Muscle of arm (tissue), 14 donors: ENCODE measurements around the gene DERL2. TPM values are rescaled to one million over a fixed set of nuclear protein-coding genes. Genes with fewer than 3 reads are reported as not detected.

Experiments used
- DNase-seq: peaks from one replicate; pipeline ENCODE4 v3.0.0-alpha.2; 2013
- long read RNA-seq, 11 donors: transcript quantifications; one replicate each; lab custom pipeline, GENCODE V29; 2026
- polyA plus RNA-seq, 12 donors: library from polyadenylated mRNA; unstranded; fragments of 120-200 nt; gene quantifications; one replicate each; pipeline ENCODE4 v1.2.1, GENCODE V29; 2013; ENCODE audit not compliant: insufficient read length in 12 of 12

Gene DERL2
- polyA plus RNA-seq = 10 to 100 TPM in 11 of 12 donors, not detected in 1; 39.8 to 60.1 (median 50.4) TPM
- long read RNA-seq, donor 1, full-length matches to known transcripts = 24 of 24 reads
- long read RNA-seq, donor 1, partial matches to known transcripts = 0 of 24 reads
- long read RNA-seq, donor 1, other reads (novel, unspliced or antisense) = 0 of 24 reads
- long read RNA-seq, donor 2, full-length matches to known transcripts = 18 of 18 reads
- long read RNA-seq, donor 2, partial matches to known transcripts = 0 of 18 reads
- long read RNA-seq, donor 2, other reads (novel, unspliced or antisense) = 0 of 18 reads
- long read RNA-seq, donor 3, full-length matches to known transcripts = 10 of 10 reads
- long read RNA-seq, donor 3, partial matches to known transcripts = 0 of 10 reads
- long read RNA-seq, donor 3, other reads (novel, unspliced or antisense) = 0 of 10 reads
- long read RNA-seq, donor 4, full-length matches to known transcripts = 4 of 4 reads
- long read RNA-seq, donor 4, partial matches to known transcripts = 0 of 4 reads
- long read RNA-seq, donor 4, other reads (novel, unspliced or antisense) = 0 of 4 reads
- long read RNA-seq, donor 5, full-length matches to known transcripts = 40 of 118 reads
- long read RNA-seq, donor 5, partial matches to known transcripts = 72 of 118 reads
- long read RNA-seq, donor 5, other reads (novel, unspliced or antisense) = 6 of 118 reads
- long read RNA-seq, donor 6, full-length matches to known transcripts = 10 of 10 reads
- long read RNA-seq, donor 6, partial matches to known transcripts = 0 of 10 reads
- long read RNA-seq, donor 6, other reads (novel, unspliced or antisense) = 0 of 10 reads
- long read RNA-seq, donor 7, full-length matches to known transcripts = 8 of 8 reads
- long read RNA-seq, donor 7, partial matches to known transcripts = 0 of 8 reads
- long read RNA-seq, donor 7, other reads (novel, unspliced or antisense) = 0 of 8 reads
- long read RNA-seq, donor 8, full-length matches to known transcripts = 20 of 20 reads
- long read RNA-seq, donor 8, partial matches to known transcripts = 0 of 20 reads
- long read RNA-seq, donor 8, other reads (novel, unspliced or antisense) = 0 of 20 reads
- long read RNA-seq, donor 9, full-length matches to known transcripts = 9 of 9 reads
- long read RNA-seq, donor 9, partial matches to known transcripts = 0 of 9 reads
- long read RNA-seq, donor 9, other reads (novel, unspliced or antisense) = 0 of 9 reads
- long read RNA-seq, donor 10, full-length matches to known transcripts = 22 of 22 reads
- long read RNA-seq, donor 10, partial matches to known transcripts = 0 of 22 reads
- long read RNA-seq, donor 10, other reads (novel, unspliced or antisense) = 0 of 22 reads
- long read RNA-seq, donor 11, full-length matches to known transcripts = 33 of 48 reads
- long read RNA-seq, donor 11, partial matches to known transcripts = 7 of 48 reads
- long read RNA-seq, donor 11, other reads (novel, unspliced or antisense) = 8 of 48 reads

- DNase-seq = no peak
Observed at GRCh38 chr17:5485270-5486205, at the start of gene DERL2. Gene DERL2 (minus strand): TSS chr17:5486178. CDS start chr17:5486161, 17 bp downstream.

- DNase-seq = no peak
Observed at GRCh38 chr17:5535436-5535835, 49.5 kb upstream of the DERL2 start.

GRCh38 chr17:5533486-5534315, 47.7 kb upstream of the DERL2 start:
- no peak for DNase-seq

- no peak for DNase-seq
Observed at GRCh38 chr17:5532581-5532980, 46.6 kb upstream of the DERL2 start.

- DNase-seq = no peak
Observed at GRCh38 chr17:5531085-5531418, 45.1 kb upstream of the DERL2 start.

GRCh38 chr17:5530265-5531084, 44.5 kb upstream of the DERL2 start:
- DNase-seq = no peak

- DNase-seq = no peak
Observed at GRCh38 chr17:5527601-5528250, 41.7 kb upstream of the DERL2 start.

GRCh38 chr17:5526821-5527598, 41.0 kb upstream of the DERL2 start:
- peak; percentile 70 for DNase-seq

GRCh38 chr17:5523249-5523648, 37.3 kb upstream of the DERL2 start:
- DNase-seq = no peak

- no peak for DNase-seq
Observed at GRCh38 chr17:5522476-5522875, 36.5 kb upstream of the DERL2 start.

- DNase-seq = no peak
Observed at GRCh38 chr17:5516060-5516792, 30.2 kb upstream of the DERL2 start.

- no peak for DNase-seq
Observed at GRCh38 chr17:5514976-5515375, 29.0 kb upstream of the DERL2 start.

GRCh38 chr17:5513628-5514027, 27.6 kb upstream of the DERL2 start:
- DNase-seq = no peak

GRCh38 chr17:5511401-5512225, 25.6 kb upstream of the DERL2 start:
- no peak for DNase-seq

GRCh38 chr17:5510771-5511170, 24.8 kb upstream of the DERL2 start:
- no peak for DNase-seq

- DNase-seq = no peak
Observed at GRCh38 chr17:5509482-5509881, 23.5 kb upstream of the DERL2 start.
